ENCODE data around the gene MIDN.
"Not testable (repeated sequence)": the region's sequence is repeated elsewhere in the genome, so short reads cannot be mapped to it uniquely, and the experiment has no call there.

The MIDN gene

DNA sequence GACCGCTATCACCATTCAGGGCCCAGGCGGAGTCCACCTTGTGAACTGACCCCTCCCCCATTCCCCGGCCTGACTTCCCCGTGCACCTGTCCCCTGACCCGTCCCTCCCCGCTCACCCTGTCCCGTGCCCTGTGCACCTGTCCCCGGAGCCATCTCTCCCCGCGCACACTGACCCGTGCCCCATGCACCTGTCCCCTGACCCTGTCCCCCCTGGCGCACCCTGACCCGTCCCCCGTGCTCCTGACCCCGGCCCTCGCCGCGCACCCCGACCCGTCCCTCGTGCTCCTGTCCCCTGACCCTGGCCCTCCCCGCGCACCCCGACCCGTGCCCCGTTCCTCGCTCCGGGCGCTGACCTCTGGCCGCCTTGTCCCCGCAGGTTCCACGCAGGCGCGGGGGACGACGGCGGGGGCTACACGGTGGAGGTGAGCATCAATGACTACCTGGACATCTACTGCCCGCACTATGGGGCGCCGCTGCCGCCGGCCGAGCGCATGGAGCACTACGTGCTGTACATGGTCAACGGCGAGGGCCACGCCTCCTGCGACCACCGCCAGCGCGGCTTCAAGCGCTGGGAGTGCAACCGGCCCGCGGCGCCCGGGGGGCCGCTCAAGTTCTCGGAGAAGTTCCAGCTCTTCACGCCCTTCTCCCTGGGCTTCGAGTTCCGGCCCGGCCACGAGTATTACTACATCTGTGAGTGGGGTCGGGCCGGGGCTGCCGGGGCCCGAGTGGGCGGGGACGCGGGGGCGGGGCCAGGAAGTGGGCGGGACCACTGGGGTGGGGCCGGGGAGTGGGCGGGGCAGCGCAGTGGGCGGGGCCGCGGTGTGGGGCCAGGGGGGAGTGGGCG lies 47.0 kb downstream of the MIDN start:
- DNase-seq: no peak

DNA sequence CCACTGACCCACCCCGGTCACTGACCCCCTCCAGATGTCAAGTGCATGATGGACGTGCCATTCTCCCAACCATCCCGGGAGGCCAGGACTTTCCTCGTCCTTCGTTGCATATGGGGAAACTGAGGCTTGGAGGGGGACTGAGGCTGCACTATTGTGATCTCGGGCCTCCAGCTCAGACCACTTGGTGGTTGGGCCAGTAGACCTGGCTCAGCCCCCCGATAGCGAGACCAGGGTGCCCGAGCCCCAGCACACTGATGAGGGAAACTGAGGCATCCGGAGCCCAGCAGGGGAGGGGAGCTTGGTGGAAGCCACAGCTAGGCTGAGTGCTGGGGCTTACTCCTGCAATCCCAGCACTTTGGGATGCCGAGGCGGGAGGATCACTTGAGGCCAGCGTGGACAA lies 47.7 kb downstream of the MIDN start:
- no peak for DNase-seq

DNA sequence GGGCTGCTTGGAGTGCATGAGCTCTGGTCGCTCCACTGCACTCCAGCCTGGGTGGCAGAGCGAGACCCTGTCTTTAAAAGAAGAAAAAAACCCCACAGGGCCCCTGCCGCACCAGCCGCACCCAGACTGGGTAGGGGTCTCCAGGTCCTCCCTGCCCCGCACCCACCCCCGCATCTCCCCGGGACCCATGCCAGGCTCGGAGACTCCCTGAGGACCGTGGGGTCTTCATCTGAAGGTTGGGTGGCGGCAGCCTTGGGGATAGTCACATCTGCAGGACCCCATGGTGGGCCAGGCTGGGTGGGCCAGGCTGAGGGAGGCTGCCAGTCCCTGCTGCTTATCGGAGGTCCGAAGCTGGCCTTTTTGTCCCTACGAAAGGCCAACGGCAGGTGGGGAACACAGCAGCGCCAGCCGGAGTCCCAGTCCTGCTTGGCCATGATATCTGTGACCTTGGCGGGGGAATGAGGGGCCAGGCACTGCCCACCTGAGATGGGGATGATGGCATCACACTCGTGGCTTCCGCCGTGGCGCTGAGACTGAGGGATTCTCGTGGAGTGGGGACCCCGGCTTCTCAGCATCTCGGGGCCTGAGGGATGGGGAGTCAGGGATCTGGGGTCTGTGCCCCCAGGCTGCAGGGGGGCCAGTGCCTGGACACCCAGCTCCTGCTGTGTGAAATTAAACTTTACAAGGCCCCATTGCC lies 48.3 kb downstream of the MIDN start:
- no peak for DNase-seq

DNA sequence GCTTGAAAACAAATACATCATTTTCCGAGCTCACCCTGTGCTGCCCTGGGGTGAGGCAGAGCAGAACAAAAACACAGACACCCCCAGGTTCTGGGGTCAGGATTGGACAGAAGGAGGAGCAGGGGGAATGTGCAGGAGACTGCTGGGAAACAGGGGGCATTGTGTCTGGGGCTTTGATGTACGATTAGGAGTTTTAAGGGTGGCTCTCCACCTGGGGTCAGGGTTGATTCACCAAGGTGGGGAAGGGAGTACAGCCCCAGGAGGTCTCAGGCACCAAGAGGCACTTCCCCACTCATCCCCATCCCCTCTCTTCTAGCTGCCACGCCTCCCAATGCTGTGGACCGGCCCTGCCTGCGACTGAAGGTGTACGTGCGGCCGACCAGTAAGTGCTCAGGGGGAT lies 49.9 kb downstream of the MIDN start:
- no peak for DNase-seq

DNA sequence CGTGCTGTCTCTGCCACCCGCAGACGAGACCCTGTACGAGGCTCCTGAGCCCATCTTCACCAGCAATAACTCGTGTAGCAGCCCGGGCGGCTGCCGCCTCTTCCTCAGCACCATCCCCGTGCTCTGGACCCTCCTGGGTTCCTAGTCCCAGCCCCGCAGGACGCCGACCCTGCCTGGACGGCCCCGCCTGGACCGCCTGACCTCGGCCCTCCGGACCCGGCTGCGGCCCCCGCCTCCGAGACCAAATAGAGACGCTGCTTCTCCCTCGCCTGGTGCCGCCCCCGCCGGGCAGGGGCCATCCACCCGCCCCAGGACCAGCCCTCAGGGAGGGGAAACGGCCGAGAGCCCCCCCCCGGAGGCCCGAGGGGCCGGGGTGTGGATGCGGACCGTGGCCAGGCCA lies 51.4 kb downstream of the MIDN start:
- no peak for DNase-seq

DNA sequence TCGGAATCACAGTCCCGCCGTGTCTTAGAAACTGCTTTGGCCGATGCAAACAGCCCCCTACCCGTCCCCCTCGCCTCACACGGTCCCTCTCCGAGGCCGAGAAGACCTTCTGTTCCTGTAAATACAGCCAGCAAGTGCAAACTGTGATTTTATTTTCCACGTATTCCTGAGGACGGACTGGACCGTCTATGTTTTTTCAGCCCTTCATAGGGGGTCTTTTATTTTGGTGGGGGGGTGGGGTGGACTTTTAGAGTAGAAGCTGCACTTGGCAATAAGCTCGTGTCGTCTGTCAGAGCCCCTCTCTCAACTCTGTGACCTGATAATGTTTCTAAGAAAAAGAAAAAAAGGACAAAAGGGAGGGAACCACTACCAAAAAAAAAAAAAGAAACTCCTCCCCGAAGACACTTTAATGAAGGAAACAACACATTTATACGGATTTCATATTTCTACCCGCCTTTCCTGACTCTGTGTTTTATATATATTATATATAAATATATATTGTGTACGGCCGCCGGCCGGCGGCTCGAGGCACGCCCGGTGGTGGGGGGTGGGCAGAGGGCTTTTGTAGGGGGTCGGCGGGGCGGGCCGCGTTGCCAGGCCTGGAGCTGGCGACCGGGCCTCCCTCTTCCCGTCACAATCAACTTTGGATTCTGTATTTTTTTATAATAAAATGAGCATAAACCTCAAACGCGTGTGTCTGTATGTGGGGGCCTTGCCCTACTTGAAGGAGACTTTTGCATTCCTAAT lies 52.5 kb downstream of the MIDN start:
- DNase-seq: no peak

DNA sequence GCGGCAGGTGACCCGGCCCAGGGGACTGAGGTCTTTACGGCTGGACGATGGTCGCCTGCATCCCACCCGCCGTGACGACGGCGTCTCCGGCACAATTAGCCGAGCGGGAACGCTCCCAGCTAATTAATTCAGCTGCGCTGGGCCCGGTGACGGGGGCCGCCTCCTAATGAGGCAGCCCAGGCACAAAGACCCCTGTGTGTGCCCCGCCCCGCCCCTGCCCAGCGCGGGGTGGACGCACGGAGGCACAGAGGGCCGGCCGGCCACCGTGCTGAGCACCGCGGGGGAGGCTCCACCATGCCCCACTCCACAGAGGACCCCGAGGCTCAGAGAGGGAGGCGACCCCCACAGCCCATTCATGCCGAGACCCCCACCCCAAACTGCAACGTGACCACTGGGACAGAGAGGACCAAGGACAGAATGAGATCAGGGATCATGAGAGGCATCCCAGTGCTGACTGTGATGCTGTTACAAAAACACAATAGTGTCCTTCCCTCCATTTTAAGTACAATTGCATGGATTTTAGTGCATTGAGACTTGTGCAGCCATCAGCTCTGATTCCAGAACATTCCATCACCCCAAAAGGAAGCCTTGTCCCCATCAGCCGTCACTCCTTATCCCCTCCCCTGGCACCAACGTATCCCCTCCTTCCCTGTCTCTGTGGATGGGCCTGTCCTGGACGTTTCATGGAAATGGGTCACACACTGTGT lies 54.3 kb downstream of the MIDN start:
- no peak for DNase-seq

DNA sequence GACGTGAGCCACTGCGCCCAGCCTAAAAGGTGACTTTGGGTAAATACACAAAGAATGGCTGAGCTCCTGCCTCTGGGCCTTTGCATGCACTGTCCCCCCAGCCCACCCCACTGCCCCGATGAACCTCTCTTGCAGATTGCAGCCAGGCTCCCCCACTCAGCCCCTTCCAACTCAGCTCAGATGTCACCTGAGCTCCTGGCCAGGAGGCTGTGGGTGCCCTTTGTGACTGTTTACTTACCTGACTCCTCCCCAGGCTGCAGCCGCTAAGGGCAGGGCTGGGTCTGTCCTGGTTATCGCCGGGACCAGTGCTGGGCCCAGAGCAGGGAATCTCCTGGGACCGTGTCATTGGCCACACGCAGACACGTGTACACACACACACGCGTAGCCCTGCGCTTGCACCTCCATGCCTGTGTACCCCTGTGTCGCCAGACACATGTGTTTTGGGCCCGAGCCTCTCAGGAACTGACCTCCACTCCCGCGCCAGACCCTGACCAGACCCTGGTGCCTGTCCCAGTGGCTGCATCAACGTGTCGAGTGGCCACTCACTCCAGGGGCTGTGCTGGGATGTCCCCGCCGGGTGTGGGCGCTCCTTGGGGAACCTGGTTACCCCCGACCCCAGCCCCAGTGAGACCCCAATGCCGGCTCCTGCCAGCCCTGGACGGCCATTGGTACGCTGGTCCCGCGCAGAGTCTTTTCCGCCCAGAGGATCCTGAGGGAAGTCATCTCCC lies 56.0 kb downstream of the MIDN start:
- no peak for DNase-seq

DNA sequence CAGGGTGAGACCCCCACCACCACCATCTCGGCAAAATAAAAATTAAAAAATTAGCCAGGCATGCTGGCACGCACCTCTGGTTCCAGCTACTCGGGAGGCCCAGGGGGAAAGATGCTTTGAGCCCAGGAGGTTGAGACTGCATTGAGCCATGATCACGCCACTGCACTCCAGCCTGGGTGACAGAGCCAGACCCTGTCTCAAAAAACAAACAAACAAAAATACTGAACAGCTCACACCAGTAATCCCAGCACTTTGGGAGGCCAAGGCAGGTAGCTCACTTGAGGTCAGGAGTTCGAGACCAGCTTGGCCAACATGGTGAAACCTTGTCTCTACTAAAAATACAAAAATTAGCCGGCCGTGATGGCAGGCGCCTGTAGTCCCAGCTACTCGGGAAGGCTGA lies 57.0 kb downstream of the MIDN start:
- DNase-seq: not testable (repeated sequence)

DNA sequence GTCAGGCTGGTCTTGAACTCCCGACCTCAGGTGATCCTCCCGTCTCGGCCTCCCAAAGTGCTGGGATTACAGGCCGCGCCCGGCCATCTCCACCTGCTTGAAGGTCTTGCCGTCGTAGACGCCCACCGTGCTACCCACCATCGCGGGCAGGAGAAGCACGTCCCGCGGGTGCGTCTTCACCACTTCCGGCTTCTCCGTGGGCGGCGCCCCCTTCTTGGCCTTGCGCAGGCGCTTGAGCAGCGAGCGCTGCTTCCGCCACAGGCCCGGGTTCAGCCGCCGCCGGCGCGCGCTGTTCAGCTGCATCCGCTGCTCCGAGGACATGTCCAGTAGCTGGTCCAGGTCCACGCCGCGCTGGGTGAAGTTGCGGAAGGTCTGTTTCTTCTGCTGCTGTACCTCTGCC lies 58.9 kb downstream of the MIDN start:
- no peak for DNase-seq

DNA sequence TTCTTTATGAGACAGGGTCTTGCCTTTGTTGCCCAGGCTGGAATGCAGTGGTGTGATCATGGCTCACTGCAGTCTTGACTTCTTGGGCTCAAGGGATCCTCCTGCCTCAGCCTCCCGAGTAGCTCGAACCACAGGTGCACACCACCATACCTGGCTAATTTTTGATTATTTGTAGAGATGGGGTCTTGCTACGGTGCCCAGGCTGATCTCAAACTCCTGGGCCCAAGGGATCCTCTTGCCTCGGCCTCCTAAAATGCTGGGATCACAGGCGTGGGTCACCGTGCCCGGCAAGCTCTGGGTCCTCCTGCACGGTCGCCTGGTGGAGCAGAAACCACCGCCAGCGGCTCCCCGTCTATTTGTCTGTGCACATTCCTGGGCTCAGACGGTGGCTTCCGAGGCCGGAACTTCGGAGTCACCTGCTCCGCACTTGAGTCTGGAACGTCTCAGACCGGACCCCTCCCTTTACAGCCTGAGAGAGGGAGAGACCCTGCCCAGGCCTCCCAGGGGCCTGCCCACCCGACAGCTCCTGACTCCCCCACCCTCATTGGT lies 59.4 kb downstream of the MIDN start:
- DNase-seq: no peak

DNA sequence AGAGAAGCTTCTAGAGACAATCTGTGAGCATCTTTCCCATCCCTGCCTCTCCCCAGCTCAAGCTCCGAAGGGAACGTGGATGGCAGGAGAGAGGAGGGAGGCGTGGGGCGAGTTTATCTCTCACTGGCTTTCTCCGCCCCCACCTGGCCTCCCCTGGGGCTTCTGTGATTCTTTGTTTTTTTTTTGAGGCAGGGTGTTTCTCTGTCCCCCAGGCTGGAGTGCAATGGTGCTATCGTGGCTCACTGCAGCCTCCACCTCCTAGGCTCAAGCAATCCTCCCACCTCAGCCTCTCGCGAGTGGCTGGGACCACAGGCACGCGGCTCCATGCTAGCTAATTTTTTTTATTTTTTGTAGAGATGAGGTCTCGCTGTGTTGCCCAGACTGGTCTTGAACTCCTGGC lies 60.3 kb downstream of the MIDN start:
- no peak for DNase-seq
